Calu3 (cell line): ENCODE results near the gene TMEM86B. TPM values are rescaled to one million over a fixed set of nuclear protein-coding genes. Genes with fewer than 3 reads are reported as not detected.

ENCODE experiments used
- BruUV-seq: library from RNA; stranded (reverse); fragments of 400-500 nt; replicated peaks from 2 replicates; lab custom pipeline; 2021; lab: Mats Ljungman, UMichigan
- CTCF ChIA-PET: fragments of 300-600 bp; sonication (Branson Sonifier 250); formaldehyde crosslinking; loops from one replicate; lab custom pipeline; 2022; ENCODE audit warnings: antibody characterized with exemption; lab: Charles Lee
- DNase-seq: peaks from one replicate; pipeline ENCODE4 v3.0.0; 2022
- H3K27ac Mint-ChIP-seq: one replicate; pipeline ENCODE4 v1.8.0; 2022; ENCODE audit warnings: mixed read lengths; ENCODE audit not compliant: unreplicated experiment
- H3K27me3 Mint-ChIP-seq: one replicate; pipeline ENCODE4 v1.8.0; 2022; ENCODE audit warnings: mixed read lengths; ENCODE audit not compliant: unreplicated experiment
- H3K36me3 Mint-ChIP-seq: one replicate; pipeline ENCODE4 v1.8.0; 2022; ENCODE audit warnings: mild to moderate bottlenecking, moderate library complexity, mixed read lengths; ENCODE audit not compliant: insufficient read depth, unreplicated experiment
- H3K4me1 Mint-ChIP-seq: one replicate; pipeline ENCODE4 v1.8.0; 2022; ENCODE audit warnings: mild to moderate bottlenecking, low read depth, mixed read lengths; ENCODE audit not compliant: unreplicated experiment
- H3K4me3 Mint-ChIP-seq: one replicate; pipeline ENCODE4 v1.8.0; 2022; ENCODE audit warnings: mild to moderate bottlenecking, low read depth, moderate library complexity, mixed read lengths; ENCODE audit not compliant: unreplicated experiment
- H3K9me3 Mint-ChIP-seq: one replicate; pipeline ENCODE4 v1.8.0; 2022; ENCODE audit warnings: low read depth, mixed read lengths; ENCODE audit not compliant: unreplicated experiment
- intact Hi-C: fragments of 100-400 bp; cut with micrococcal nuclease; formaldehyde crosslinking; loops from one replicate; pipeline ENCODE4 v1.10.0; 2022; ENCODE audit not compliant: unreplicated experiment
- total RNA-seq: library from RNA; stranded (reverse); gene quantifications from 2 replicates; pipeline ENCODE4 v1.2.3, GENCODE V29; 2022
- TF ChIP-seq, protein P1 (sequence below): fragments of 200-600 bp; IDR thresholded peaks from one replicate; pipeline ENCODE4 v1.8.0; 2022; ENCODE audit warnings: antibody characterized with exemption; ENCODE audit not compliant: unreplicated experiment

Gene TMEM86B
- total RNA-seq, 1 experiment from 2014 or later, result 14.3 TPM

DNA sequence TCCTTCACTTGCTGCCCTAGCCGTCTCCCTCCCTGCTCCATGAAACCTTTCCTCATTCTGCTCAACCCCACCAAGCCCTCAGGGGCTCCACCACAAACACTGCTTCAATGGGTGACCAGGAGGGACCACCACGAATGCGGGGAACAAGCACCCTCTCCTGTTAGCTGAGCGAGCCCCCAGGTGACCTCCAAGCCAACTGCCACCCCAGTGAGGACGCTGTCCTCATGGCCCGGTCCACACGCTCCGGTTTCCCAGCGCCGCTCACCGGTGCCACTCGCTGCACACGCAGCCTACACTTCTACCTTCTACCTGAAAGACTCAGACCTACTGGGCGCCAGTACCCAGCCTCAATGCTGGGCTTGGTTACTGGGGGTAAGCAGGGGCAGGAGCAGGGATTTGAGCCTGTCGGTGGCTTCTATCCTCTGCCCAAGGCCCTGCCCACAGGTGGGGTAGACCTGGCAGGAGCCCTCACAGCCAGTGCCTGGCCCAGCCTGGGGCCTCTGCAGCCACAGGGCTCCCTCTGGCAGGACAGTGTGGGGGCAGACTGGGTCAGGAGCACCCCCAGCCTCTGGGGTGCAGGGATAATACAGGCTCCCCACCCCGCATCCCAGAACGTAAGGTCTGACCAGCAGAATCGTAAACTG lies 704 bp upstream of the TMEM86B start:
- Mint-ChIP-seq H3K4me3 (no peak overlapping the region), H3K36me3 (peaks cover 55% of the 10 kb centered on the region), H3K27ac (no peak overlapping the region), H3K4me1 (no peaks in the 10 kb centered on the region), H3K9me3 (no peaks in the 10 kb centered on the region), H3K27me3 (no peaks in the 10 kb centered on the region)
- TF ChIP-seq, protein P1, sequence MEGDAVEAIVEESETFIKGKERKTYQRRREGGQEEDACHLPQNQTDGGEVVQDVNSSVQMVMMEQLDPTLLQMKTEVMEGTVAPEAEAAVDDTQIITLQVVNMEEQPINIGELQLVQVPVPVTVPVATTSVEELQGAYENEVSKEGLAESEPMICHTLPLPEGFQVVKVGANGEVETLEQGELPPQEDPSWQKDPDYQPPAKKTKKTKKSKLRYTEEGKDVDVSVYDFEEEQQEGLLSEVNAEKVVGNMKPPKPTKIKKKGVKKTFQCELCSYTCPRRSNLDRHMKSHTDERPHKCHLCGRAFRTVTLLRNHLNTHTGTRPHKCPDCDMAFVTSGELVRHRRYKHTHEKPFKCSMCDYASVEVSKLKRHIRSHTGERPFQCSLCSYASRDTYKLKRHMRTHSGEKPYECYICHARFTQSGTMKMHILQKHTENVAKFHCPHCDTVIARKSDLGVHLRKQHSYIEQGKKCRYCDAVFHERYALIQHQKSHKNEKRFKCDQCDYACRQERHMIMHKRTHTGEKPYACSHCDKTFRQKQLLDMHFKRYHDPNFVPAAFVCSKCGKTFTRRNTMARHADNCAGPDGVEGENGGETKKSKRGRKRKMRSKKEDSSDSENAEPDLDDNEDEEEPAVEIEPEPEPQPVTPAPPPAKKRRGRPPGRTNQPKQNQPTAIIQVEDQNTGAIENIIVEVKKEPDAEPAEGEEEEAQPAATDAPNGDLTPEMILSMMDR, result no peak
- BruUV-seq, result no TSS peak
- no peak for DNase-seq
- CTCF ChIA-PET, result no interaction called here
- intact Hi-C loops, result no loop called here

DNA sequence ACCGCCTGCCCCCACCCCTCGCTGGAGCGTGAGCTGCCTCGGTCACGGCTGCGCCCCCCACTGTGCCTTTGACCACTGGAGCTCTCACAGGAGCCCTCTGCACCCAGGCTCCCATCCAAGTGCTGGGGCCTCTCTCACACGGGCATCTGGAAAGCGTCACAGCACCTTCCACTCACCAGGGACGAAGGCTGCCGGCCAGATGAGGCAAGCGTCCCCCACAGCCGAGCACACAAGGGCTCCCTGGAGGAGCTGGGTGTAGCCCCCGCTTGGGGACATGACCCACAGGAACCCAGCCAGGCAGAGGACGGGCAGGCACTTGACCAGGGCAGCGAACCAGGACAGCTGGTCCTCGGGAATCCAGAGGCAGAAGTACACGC lies 560 bp downstream of the TMEM86B start:
- no TSS peak for BruUV-seq

DNA sequence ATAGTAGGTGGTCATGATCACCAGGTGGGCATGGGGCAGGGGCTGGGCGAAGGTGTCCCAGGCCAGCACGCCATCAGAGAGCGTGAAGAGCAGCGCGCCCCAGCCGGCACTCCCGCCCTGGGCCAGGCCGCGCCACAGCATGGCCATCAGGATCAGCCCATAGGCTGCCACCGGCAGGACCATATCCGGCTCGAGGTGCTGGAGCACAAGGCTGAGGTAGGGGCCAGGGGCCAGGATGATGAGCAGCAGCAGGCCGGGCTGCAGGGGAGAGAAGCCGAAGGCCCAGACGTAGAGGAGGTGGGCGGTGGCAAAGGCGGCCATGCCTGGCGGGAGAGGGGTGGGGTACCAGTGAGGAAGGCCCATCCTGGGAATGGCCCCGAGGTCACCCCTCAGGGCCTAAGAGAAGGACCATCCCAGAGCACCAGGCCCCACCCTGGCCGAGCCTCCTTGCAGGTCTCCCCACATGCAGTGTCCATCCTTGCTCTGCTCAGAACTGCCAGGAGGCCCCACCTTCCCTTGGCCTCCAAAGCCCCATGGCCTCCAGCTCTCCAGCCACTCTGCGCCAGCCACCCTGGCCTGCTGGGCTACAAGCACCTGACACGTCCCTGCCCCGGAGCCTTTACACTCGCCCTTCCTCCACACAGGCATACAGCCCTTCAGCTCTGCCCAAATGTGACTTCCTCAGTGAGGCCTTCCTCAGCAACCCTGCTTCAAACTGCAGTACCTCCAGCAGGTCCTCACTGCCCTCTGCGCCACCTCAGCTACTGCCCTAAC lies 1.1 kb downstream of the TMEM86B start:
- Mint-ChIP-seq H3K27ac (peak overlapping the region; percentile 16), H3K4me3 (no peak overlapping the region), H3K36me3 (peaks cover 54% of the 10 kb centered on the region), H3K4me1 (no peaks in the 10 kb centered on the region), H3K9me3 (no peaks in the 10 kb centered on the region), H3K27me3 (no peaks in the 10 kb centered on the region)
- DNase-seq, result no peak
- TF ChIP-seq, protein P1, result no peak
- BruUV-seq, result no TSS peak
- CTCF ChIA-PET, result no interaction called here
- intact Hi-C loops, result no loop called here

More for the DNA sequence above, 560 bp downstream of the TMEM86B start:
- Mint-ChIP-seq H3K27me3 (no peaks in the 10 kb centered on the region), H3K4me3 (no peak overlapping the region), H3K27ac (no peak overlapping the region), H3K4me1 (no peaks in the 10 kb centered on the region), H3K9me3 (no peaks in the 10 kb centered on the region), H3K36me3 (peaks cover 59% of the 10 kb centered on the region)
- TF ChIP-seq, protein P1, result no peak
- intact Hi-C loops, result no loop called here
- CTCF ChIA-PET, result no interaction called here
- no peak for DNase-seq

DNA sequence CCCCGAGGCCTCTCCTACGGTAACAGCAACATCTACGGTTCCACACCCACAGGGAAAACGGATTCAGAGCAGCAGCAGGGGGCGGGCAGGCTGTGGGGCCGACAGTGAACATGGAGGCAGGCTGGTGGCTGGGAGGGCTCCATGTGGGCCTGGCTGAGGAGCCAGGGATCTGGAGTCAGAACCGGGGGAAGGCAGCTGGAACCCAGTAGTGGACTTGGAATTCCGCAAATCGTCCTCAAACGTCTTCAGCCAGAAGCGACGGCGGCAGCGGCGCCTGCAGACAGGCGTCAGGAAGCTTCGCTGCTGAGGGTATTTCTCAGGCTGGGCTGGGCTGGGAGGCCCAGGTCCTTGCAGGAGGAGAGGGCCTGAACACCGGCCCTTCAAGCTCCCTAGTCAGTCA lies 1.8 kb downstream of the TMEM86B start:
- Mint-ChIP-seq H3K4me1 (no peaks in the 10 kb centered on the region), H3K36me3 (peaks cover 48% of the 10 kb centered on the region), H3K4me3 (no peak overlapping the region), H3K27me3 (no peaks in the 10 kb centered on the region), H3K9me3 (no peaks in the 10 kb centered on the region), H3K27ac (peak overlapping the region; percentile 16)
- BruUV-seq, result no TSS peak
- intact Hi-C loops, result no loop called here
- TF ChIP-seq, protein P1, result no peak
- CTCF ChIA-PET, result no interaction called here
- DNase-seq, result no peak
